GM12878 (cell line): ENCODE results near the gene SVIL. TPM values are rescaled to one million over a fixed set of nuclear protein-coding genes. Genes with fewer than 3 reads are reported as not detected.
"Not testable (repeated sequence)": the region's sequence is repeated elsewhere in the genome, so short reads cannot be mapped to it uniquely, and the experiment has no call there.

ENCODE experiments used
- ATAC-seq: fragments of 200-7000 bp; cut with Tn5 transposase; 3 replicates; pipeline ENCODE4 v1.9.1; 2020; ENCODE audit warnings: mild to moderate bottlenecking, moderate library complexity
- BruUV-seq: library from RNA; stranded (reverse); fragments of 400-500 nt; replicated peaks from 2 replicates; lab custom pipeline; 2021; lab: Mats Ljungman, UMichigan
- CTCF ChIA-PET: fragments of 300-600 bp; sonication (Branson Sonifier 250); formaldehyde crosslinking; extraction: SDS; loops from one replicate; lab custom pipeline; 2021; ENCODE audit warnings: inconsistent platforms; lab: Yijun Ruan, JAX
- POLR2A ChIA-PET: fragments of 350-600 bp; formaldehyde crosslinking; extraction: SDS; loops from one replicate; lab custom pipeline; 2021; ENCODE audit warnings: inconsistent platforms; lab: Charles Lee
- RAD21 ChIA-PET: fragments of 300-600 bp; sonication (Branson Sonifier 250); formaldehyde crosslinking; loops from one replicate; lab custom pipeline; 2023; ENCODE audit warnings: antibody characterized with exemption; ENCODE audit not compliant: unreplicated experiment; lab: Charles Lee
- SMC1A ChIA-PET: fragments of 300-600 bp; sonication (Branson Sonifier 250); formaldehyde crosslinking; loops from one replicate; lab custom pipeline; 2023; ENCODE audit not compliant: unreplicated experiment, uncharacterized antibody; lab: Charles Lee
- DNase-seq: peaks from one replicate; pipeline ENCODE4 v3.0.0-alpha.2; 2011; ENCODE audit warnings: low read depth, low spot score
- FAIRE-seq: peaks from 3 replicates; lab custom pipeline; 2011; peaks lifted over from hg19 to GRCh38; lab: Jason Lieb, UNC
- H2AFZ ChIP-seq: 2 replicates; pipeline ENCODE4 v1.6.0; 2011; ENCODE audit warnings: low read depth, low read length, control low read depth; ENCODE audit not compliant: control insufficient read depth
- H3K27ac ChIP-seq: 2 replicates; pipeline ENCODE4 v1.5.1; 2011; ENCODE audit warnings: control low read depth; ENCODE audit not compliant: control insufficient read depth, insufficient read depth
- H3K27me3 ChIP-seq, 2 experiments: replicated peaks in 1 of 2; 2 replicates each; pipeline versions ENCODE4 v1.6.0 to v1.6.1; 2011; ENCODE audit warnings: low read length in 1 of 2; ENCODE audit not compliant: control insufficient read depth in 2 of 2, insufficient read depth in 2 of 2
- H3K36me3 ChIP-seq, 2 experiments: 2 replicates each; pipeline ENCODE4 v1.5.1; 2011; ENCODE audit warnings: low read length in 1 of 2; ENCODE audit not compliant: control insufficient read depth in 2 of 2, insufficient read depth in 2 of 2
- H3K4me1 ChIP-seq: 2 replicates; pipeline ENCODE4 v1.6.1; 2011; ENCODE audit warnings: mild to moderate bottlenecking, low read length, moderate library complexity, mixed read lengths; ENCODE audit not compliant: control insufficient read depth, insufficient read depth
- H3K4me2 ChIP-seq: 2 replicates; pipeline ENCODE4 v1.6.0; 2011; ENCODE audit warnings: control low read depth; ENCODE audit not compliant: control insufficient read depth, insufficient read depth
- H3K4me3 ChIP-seq: fragments of 200-600 bp; sonication (generic); 2 replicates; pipeline ENCODE4 v1.5.1; 2016
- H3K79me2 ChIP-seq: 2 replicates; pipeline ENCODE4 v1.6.0; 2011; ENCODE audit warnings: low read length; ENCODE audit not compliant: control insufficient read depth, insufficient read depth
- H3K9ac ChIP-seq: 2 replicates; pipeline ENCODE4 v1.8.0; 2011; ENCODE audit warnings: low read length, control low read depth, mixed read lengths; ENCODE audit not compliant: control insufficient read depth, insufficient read depth
- H3K9me3 ChIP-seq: replicated peaks from 3 replicates; pipeline ENCODE4 v1.5.1; 2011; ENCODE audit warnings: mild to moderate bottlenecking, low read length; ENCODE audit not compliant: control insufficient read depth, insufficient read depth
- H4K20me1 ChIP-seq: 2 replicates; pipeline ENCODE4 v1.6.0; 2011; ENCODE audit not compliant: control insufficient read depth, insufficient read depth
- BMI1 ChIP-seq: fragments of 450-650 bp; IDR thresholded peaks from 2 replicates; pipeline ENCODE4 v1.6.1; 2016; ENCODE audit warnings: mild to moderate bottlenecking, moderate library complexity, borderline replicate concordance
- HDAC2 ChIP-seq: fragments of 200-600 bp; sonication (generic); IDR thresholded peaks from 2 replicates; pipeline ENCODE4 v1.6.1; 2017
- IKZF2 ChIP-seq, 2 experiments: fragments of 450-650 bp; IDR thresholded peaks; 2 replicates each; pipeline ENCODE4 v1.6.1; 2017; ENCODE audit warnings: mild to moderate bottlenecking in 2 of 2, moderate library complexity in 2 of 2
- KAT2A ChIP-seq: conservative IDR thresholded peaks from 2 replicates; pipeline ENCODE4 v1.6.1; 2011; ENCODE audit warnings: low read depth, low read length; ENCODE audit not compliant: control insufficient read depth
- MTA2 ChIP-seq: fragments of 450-650 bp; IDR thresholded peaks from 2 replicates; pipeline ENCODE4 v1.6.1; 2016; ENCODE audit warnings: low read depth, mild to moderate bottlenecking, moderate library complexity
- ZSCAN29 ChIP-seq: fragments of 450-650 bp; IDR thresholded peaks from 2 replicates; pipeline ENCODE4 v1.6.1; 2017; ENCODE audit warnings: mild to moderate bottlenecking, moderate library complexity
- WGBS: methylation state at CpG from one replicate; pipeline ENCODE4 v1.1.6; 2016; ENCODE audit warnings: low lambda C conversion rate; ENCODE audit not compliant: insufficient replicate concordance, insufficient coverage; ENCODE audit errors: missing lambda C conversion rate; 5-methylcytosine and 5-hydroxymethylcytosine counted together
- in situ Hi-C: fragments of 300-500 bp; cut with MboI; formaldehyde crosslinking; loops from 9 replicates; pipeline ENCODE4 v1.14.3; 2018; ENCODE audit warnings: mixed read lengths
- intact Hi-C: fragments of 100-400 bp; cut with micrococcal nuclease; formaldehyde crosslinking; loops from one replicate; pipeline ENCODE4 v1.14.2; 2022; ENCODE audit not compliant: unreplicated experiment
- polyA plus RNA-seq, 11 experiments: library from polyadenylated mRNA; depleted of rRNA in 4 of 11; unstranded in 6 of 11; stranded (reverse) in 5 of 11; fragments of >200 nt; fragmentation: Nextera tagmentation in 4 of 11; fragmentation: Illumina TruSeq in 1 of 11; extraction: Ambion mirVana in 4 of 11; extraction: Trizol in 1 of 11; gene quantifications; 1 replicate in 1 of 11; 2 replicates in 10 of 11; pipeline versions ENCODE4 v1.2.1 to v1.2.3, GENCODE V29; 2011 to 2016; ENCODE audit warnings: inconsistent platforms in 2 of 11, missing spikeins in 2 of 11, low read depth in 1 of 11
- total RNA-seq, 4 experiments: library from RNA; depleted of rRNA in 3 of 4; stranded (reverse); fragments of >200 nt in 3 of 4; fragmentation: Illumina TruSeq in 1 of 4; extraction: Trizol in 1 of 4; gene quantifications; 2 replicates each; pipeline versions ENCODE4 v1.2.1 to v1.2.3, GENCODE V29; 2013 to 2021
- TF ChIP-seq, protein P1 (sequence below): IDR thresholded peaks from 2 replicates; pipeline ENCODE4 v1.6.1; 2012; ENCODE audit warnings: low read depth, low read length, improper control_type of control experiment
- TF ChIP-seq, protein P2 (sequence below): fragments of 150-350 bp; IDR thresholded peaks from 2 replicates; pipeline ENCODE4 v1.6.1; 2014; ENCODE audit warnings: mild to moderate bottlenecking, low read depth, low read length
- TF ChIP-seq, protein P3 (sequence below): fragments of 450-650 bp; IDR thresholded peaks from 2 replicates; pipeline ENCODE4 v1.6.1; 2018; ENCODE audit warnings: mild to moderate bottlenecking, low read depth, moderate library complexity; ENCODE audit not compliant: partially characterized antibody

Gene SVIL
- total and polyA plus RNA-seq, 10 of the 15 experiments (the other 5 are each of a cell fraction or from before 2014, with no cell fraction given): 0.22 to 1.9 (median 0.87) TPM

DNA sequence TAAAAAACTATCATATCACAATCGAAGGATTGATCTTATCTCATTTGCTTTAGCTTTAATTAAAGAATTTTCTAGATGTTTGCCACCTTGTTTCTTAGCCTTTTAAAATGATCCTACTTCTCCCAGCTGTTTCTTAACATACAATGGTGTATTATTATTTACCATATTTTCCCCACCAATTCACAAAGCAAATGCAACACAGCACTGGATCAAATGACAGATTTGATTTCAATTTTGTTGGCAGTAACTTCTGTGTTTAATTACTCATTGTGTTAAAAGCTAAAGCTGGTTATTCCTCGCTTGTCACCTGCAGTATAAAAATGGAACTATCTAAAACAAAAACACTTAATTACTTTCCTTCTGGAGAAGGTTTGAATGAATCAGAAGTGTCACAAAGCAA lies 19.6 kb downstream of the SVIL start (continued):
- TF ChIP-seq KAT2A (no peak), HDAC2 (no peak), BMI1 (no peak), MTA2 (no peak), ZSCAN29 (no peak), IKZF2 (IDR thresholded peaks at IDR 0.05) (no peak)
- TF ChIP-seq, protein P1, sequence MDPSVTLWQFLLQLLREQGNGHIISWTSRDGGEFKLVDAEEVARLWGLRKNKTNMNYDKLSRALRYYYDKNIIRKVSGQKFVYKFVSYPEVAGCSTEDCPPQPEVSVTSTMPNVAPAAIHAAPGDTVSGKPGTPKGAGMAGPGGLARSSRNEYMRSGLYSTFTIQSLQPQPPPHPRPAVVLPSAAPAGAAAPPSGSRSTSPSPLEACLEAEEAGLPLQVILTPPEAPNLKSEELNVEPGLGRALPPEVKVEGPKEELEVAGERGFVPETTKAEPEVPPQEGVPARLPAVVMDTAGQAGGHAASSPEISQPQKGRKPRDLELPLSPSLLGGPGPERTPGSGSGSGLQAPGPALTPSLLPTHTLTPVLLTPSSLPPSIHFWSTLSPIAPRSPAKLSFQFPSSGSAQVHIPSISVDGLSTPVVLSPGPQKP: no peak
- TF ChIP-seq, protein P2, sequence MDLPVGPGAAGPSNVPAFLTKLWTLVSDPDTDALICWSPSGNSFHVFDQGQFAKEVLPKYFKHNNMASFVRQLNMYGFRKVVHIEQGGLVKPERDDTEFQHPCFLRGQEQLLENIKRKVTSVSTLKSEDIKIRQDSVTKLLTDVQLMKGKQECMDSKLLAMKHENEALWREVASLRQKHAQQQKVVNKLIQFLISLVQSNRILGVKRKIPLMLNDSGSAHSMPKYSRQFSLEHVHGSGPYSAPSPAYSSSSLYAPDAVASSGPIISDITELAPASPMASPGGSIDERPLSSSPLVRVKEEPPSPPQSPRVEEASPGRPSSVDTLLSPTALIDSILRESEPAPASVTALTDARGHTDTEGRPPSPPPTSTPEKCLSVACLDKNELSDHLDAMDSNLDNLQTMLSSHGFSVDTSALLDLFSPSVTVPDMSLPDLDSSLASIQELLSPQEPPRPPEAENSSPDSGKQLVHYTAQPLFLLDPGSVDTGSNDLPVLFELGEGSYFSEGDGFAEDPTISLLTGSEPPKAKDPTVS: no peak
- TF ChIP-seq, protein P3, sequence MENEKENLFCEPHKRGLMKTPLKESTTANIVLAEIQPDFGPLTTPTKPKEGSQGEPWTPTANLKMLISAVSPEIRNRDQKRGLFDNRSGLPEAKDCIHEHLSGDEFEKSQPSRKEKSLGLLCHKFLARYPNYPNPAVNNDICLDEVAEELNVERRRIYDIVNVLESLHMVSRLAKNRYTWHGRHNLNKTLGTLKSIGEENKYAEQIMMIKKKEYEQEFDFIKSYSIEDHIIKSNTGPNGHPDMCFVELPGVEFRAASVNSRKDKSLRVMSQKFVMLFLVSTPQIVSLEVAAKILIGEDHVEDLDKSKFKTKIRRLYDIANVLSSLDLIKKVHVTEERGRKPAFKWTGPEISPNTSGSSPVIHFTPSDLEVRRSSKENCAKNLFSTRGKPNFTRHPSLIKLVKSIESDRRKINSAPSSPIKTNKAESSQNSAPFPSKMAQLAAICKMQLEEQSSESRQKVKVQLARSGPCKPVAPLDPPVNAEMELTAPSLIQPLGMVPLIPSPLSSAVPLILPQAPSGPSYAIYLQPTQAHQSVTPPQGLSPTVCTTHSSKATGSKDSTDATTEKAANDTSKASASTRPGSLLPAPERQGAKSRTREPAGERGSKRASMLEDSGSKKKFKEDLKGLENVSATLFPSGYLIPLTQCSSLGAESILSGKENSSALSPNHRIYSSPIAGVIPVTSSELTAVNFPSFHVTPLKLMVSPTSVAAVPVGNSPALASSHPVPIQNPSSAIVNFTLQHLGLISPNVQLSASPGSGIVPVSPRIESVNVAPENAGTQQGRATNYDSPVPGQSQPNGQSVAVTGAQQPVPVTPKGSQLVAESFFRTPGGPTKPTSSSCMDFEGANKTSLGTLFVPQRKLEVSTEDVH: no peak

DNA sequence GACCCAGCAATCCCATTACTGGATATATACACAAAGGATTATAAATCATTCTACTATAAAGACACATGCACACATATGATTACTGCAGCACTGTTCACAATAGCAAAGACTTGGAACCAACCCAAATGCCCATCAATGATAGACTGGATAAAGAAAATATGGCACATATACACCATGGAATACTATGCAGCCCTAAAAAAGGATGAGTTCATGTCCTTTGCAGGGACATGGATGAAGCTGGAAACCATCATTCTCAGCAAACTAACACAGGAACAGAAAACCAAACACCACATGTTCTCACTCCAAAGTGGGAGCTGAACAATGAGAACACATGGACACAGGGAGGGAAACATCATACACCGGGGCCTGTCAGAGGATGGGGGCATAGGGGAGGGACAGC lies 20.5 kb downstream of the SVIL start:
- ATAC-seq, H2AFZ ChIP-seq, in situ Hi-C loops, H3K4me3 ChIP-seq, H4K20me1 ChIP-seq, DNase-seq, H3K27ac ChIP-seq, H3K27me3 ChIP-seq, H3K79me2 ChIP-seq, intact Hi-C loops, H3K4me2 ChIP-seq, H3K4me1 ChIP-seq, POLR2A ChIA-PET, H3K9ac ChIP-seq, H3K36me3 ChIP-seq, H3K9me3 ChIP-seq, FAIRE-seq, BruUV-seq: not testable (repeated sequence)
- SMC1A ChIA-PET: interaction anchor here (1.8 kb wide), 1 partner anchor 12 kb away, joined by 4 read pairs; no protein-coding TSS in a partner anchor
- RAD21 ChIA-PET: interaction anchor here (1.0 kb wide), 1 partner anchor 10 kb away, joined by 3 read pairs; no protein-coding TSS in a partner anchor
- 58% methylated on average over 1 of the region's 1 CpG for WGBS
- CTCF ChIA-PET: interaction anchor here (0.6 to 1.3 kb wide), 2 partner anchors 22 to 133 kb away, joined by 3 to 4 read pairs; no protein-coding TSS in a partner anchor
